HG03103 (cell line): ENCODE results near the gene IFI44.

Source experiments
- ATAC-seq: cut with Tn5 transposase; IDR thresholded peaks from one replicate; pipeline ENCODE4 v1.9.1; 2021; ENCODE audit warnings: low read depth; ENCODE audit not compliant: unreplicated experiment

The IFI44 gene

DNA sequence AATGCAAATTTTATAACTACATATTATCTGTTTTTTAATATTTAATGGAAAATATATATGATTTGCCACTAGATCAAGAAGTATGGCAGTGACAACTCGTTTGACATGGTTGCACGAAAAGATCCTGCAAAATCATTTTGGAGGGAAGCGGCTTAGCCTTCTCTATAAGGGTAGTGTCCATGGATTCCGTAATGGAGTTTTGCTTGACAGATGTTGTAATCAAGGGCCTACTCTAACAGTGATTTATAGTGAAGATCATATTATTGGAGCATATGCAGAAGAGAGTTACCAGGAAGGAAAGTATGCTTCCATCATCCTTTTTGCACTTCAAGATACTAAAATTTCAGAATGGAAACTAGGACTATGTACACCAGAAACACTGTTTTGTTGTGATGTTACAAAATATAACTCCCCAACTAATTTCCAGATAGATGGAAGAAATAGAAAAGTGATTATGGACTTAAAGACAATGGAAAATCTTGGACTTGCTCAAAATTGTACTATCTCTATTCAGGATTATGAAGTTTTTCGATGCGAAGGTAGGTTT lies 556 bp downstream of the IFI44 start:
- no peak for ATAC-seq

DNA sequence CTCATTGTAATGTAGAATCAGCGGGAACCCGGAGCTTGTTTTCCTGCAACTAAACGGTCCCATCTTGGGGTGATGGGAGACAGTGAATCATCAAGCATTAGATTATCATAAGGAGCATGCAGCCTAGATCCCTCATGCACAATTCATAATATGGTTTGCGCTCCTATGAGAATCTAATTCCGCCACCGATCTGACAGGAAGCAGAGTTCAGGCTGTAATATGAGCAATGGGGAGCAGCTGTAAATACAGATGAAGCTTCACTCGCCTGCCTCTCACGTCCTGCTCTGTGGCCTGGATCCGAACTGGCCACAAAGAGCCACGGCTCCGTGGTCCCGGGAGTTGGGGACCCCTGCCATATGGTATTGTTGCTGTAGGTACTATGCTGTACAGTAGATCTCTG lies 1.6 kb downstream of the IFI44 start:
- ATAC-seq, result peak; percentile 38

DNA sequence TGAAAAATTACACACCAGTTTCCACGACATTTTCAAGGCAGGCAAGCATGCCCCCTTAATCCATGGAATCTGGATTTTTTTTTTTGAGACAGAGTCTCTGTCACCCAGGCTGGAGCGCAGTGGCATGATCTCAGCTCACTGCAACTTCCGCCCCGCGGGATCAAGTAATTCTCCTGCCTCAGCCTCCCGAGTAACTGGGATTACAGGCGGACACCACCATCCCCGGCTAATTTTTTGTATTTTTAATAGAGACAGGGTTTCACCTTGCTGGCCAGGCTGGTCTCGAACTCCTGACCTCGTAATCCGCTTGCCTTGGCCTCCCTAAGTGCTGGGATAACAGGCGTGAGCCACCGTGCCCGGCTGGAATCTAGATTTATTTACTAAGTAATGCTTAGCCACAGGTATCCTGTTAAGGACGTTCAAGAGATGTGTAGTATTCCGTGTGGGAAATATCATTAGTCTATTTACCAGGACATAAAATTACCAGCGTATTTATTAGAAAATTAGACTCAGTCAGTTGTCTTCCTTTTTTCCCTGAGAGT lies 2.5 kb downstream of the IFI44 start:
- ATAC-seq, result no peak

DNA sequence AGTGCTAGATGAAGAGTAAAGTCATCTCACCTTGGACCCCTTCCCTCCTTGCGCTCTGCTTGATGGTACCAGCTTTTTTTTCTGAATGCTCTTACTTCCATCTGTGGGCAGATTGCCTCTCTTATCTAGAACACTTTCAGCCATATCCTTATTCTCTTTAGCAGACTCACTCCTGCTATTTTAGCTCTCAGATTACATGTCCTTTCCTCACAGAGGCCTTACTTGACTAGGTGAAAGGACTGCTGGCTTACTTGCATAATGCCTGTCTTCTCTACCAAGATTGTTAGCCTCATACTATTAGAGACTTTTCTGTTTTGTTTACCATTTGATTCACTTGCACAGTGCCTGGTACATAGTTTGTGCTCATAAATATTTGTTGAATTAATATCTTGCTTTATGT lies 9.3 kb downstream of the IFI44 start:
- ATAC-seq, result no peak

DNA sequence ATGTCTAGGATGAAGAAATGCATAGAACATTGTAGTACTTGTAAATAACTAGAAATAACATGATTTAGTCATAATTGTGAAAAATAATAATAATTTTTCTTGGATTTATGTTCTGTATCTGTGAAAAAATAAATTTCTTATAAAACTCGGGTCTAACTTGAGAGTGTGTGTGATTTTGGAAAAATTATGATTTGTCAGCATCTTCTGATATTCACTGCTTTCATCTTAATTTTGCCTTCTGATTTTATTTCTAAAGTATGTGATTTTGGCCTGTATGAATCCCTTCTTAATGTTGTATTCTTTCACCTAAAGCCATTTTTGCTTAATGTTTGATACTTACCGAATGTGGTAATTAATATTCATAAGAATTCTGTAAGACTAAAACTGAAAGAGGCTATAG lies 14.3 kb downstream of the IFI44 start:
- ATAC-seq, result no peak

DNA sequence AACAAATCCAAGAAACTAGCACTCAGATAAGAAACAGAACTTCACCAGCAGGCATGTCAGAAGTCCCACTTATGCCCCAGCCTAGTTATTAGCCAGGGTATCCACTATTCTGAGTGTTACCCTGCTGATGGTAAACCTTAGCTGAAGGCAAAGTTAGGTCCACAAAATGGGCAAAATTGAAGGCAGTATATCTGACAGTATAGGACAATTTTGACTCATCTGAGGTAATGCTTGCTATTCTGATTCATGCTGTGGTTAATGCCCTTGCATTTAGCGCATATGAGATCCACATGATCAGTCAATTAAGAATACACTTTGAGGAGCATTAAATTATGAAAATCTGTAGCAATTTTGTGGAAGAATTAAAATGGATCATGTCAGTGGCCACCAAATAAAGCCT lies 15.1 kb downstream of the IFI44 start:
- no peak for ATAC-seq

DNA sequence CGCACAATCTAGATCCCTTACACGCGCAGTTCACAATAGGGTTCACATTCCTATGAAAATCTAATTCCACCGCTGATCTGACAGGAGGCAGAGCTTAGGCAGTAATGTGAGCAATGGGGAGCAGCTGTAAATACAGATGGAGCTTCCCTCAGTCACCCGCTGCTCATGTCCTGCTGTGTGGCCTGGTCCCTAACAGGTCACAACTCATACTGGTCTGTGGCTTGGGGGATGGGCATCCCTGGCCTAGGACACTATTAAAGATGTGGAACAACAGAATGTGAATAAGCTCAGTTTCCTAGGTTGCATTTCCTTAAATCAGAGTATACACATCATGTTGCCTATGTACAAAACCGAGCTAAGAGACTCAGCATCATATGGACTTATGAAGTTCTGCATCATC lies 16.2 kb downstream of the IFI44 start:
- no peak for ATAC-seq

DNA sequence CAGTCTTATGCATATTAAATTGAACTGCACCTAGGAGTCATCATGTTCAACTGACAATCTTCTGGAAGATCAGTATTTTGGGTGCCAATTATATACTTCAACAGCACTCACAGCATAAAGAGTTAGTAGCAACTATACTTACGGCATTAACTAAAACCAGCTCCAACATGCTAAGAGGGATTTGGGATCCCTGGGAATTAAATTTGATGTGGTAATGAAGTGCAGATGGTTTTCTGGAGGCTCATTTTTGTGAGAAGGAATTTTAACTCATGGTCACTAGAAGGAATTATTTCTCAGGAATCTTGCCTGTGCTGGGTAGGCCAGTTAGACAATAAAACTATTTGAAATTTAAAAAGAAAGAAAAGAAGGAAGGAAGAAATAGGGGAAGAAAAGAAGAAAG lies 18.3 kb downstream of the IFI44 start:
- no peak for ATAC-seq

DNA sequence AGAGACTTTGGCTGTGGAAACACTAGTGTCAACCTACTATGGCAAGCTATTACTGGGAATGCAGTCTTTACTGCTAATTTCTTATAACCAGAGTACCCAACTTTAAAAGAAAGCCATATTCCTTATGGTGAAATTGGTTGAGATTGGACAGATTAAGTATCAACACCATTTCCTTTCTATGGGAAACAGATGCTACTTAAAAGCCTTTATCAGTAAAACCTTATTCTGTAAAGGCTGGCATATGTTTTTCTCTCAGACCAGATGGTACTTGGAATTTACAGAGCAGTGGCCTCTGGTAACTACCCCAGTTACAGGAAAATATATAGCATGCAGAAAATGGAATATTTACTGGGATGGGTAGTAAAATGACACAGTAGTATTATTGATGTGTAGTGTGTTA lies 18.8 kb downstream of the IFI44 start:
- no peak for ATAC-seq

DNA sequence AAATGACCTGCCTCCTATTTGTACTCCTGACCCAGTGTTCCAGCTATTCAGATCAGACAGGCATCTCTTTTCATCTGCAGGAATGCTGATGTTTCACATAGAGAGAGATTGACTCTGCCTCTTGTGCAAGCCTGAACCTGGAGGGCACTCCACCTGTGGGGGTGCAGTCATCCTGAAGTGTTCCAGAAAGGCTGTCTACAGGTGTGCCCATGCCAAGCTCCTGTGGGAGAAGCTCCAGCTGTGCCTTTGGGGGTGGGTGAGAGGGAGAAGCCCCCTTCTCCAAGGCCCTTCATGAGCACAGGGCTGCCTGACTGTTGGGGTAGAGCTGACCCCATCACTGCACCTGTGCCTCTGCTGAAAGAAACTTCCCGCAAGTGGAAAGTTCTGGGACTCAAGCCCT lies 22.8 kb downstream of the IFI44 start:
- ATAC-seq, result no peak

DNA sequence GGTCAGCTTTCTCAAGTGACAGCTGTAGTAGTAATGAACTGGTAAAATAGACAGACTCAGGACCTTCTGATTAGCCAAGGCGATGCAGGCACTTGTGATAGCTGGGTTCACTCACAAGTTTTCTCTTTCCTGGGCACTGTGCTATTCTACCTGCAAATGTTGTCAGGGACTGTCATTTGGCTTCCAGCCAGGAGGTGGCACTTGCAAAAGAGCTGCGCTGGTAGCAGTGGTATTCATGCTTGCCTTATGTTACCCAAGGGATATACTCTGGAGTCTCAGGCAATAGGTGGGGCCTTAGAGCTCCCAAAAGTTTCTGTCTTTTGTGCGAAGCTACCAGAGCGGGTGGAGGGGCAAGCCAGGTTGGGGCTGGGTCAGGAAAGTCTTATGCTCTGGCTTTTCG lies 23.5 kb downstream of the IFI44 start:
- ATAC-seq, result no peak

DNA sequence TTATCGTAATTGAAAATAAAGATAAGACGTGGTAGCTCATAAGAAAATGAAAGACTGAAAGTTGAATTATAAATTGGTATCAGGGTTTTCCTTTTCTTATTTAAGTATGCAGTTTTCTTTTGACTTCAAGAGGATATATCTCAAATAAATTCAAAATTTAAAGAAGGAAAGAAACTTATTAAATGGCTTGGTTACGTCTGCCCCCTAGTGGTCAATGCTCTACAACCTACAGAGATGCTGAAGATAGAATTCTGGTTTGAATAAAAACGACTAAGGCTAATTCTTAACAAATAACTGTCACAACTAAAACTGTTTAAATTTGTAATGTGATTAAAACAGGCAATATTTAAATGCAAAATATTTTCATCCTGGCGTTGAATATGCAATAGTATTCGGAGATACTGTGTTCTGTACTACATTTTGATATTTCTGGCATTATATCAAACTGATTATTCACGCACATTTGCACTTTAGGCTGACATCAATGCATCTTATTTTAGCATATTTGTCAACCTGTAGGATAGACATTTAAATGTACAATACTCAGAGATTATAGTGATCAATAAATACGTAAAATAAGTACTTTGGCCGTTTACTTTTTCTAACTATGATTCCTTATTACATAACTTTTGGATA lies 26.8 kb downstream of the IFI44 start:
- no peak for ATAC-seq

DNA sequence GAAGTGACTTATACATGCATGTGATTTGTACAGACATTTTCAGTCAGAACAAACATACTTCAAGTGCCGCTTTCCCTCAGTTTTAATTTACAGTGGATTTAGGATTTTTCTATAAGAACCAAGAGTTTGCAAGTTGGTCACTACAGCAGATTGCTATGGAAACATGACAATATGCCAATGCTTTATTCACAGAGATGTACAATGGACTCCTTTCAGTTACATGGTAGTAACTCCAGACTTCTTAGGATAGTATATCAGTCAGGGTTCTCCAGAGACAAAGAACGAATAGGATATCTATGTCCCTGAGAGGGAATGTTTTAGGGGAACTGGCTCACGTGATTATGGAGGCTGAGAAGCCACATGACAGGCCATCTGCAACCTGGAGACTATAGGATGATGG lies 27.4 kb downstream of the IFI44 start:
- ATAC-seq, result no peak

DNA sequence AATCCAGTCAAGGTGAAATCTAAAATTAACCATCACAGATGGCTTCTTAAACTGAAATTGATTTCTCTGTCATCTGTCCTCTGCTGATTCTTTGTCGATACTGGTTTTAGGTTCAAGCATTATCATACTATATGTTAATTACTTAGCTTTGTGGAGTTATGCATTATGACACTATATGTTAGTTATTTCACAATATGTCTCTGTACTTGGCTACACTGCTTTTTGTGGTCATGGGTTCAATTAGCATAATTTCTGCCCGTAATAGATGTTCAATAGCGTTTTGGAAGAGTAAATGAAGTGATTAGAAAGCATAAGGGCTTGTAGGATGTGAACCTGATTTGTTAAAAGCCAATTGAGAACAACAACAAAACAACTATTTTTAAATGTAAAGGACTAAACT lies 28.2 kb downstream of the IFI44 start:
- no peak for ATAC-seq

DNA sequence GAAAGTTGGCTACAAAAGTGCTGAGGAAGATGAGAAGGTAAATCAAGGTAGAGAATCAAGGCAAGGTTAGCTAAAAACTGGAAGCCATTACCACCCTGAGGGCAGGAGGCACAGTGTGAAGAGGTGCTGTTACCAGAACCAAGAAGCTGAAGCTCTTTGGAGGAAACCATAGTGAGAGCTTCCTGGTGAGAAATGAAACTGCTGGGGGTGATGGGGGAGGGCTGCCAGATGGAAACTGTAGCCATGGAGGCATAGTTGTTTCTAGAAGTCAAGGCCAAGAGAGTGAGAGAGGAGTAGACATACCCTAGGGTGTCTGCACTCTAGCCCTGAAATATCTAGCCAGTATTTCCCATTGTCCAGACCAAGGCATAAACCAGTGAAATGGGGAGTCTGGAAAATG lies 28.7 kb downstream of the IFI44 start:
- ATAC-seq, result peak; percentile 72

DNA sequence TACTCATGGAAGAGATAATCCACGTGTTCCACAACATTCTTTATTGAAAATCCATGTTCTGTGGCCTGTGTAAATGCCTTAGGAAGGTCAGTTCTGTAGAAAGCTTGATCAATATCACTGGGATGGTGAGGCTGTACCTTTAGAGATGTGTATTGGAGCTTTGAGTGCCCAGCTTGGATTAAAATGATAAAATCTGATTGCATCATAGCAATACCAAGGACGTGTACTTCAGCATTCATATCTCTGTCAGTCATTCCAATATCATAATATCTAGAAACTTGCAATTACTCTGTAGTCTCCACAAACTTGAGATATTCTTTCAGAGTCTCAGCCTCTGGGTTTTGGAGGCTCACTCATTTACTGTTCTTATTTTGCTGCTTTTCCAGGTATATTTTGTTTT lies 31.6 kb downstream of the IFI44 start:
- ATAC-seq, result no peak

DNA sequence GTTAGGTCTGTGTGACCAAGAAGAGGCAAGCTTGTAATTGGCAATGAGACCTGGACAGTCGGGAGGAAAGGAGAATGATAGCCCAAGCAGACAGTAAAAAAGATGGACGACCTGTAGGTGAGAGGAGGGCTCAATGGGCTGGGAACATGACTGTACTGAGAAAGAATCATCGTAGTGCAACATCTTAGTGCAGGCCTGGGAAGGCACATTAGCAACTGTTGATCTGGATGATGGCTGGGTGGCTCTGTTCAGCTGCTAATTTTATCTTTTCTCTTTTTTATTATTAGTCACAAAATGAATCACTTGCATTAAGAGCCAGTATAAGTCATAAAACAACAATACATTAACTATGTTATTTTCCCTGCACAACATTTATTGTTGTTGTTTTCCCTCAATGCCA lies 32.9 kb downstream of the IFI44 start:
- ATAC-seq, result no peak

DNA sequence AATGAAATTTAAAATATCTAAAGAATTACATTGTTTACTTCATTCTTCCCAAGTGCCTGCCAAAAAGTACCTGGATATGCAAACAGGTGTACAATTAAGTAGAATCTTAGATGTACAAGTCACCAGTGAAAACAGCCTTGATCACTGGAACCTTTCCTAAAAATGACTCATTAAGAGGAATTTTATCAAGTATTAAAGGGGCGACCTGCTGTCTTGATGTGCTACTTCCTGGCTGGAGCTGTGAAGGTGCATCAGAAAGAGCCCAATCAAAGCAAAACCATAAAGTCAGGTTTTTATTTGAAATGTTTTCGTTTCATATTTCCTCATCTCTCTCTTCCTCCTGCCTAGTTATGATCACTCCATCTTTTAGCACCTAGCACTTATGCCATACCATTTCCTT lies 33.4 kb downstream of the IFI44 start:
- ATAC-seq, result no peak

DNA sequence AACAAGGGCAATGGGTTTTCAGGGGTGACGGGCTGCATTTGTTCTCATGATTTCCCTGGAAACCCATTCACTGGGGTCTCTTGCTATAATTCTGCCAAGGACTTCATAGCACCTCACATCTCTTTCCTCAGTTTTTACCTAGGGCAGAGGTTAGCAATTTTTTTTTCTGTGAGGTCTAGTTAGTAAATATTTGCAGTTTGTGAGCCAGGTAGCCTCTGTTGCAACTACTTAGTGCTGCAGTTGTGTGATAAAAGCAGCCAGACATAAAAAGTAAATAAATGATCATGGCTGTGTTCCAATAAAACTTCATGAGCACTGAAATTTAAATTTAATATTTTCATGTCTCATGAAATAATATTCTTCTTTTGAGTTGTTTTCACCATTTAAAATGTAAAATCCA lies 37.7 kb downstream of the IFI44 start:
- no peak for ATAC-seq

DNA sequence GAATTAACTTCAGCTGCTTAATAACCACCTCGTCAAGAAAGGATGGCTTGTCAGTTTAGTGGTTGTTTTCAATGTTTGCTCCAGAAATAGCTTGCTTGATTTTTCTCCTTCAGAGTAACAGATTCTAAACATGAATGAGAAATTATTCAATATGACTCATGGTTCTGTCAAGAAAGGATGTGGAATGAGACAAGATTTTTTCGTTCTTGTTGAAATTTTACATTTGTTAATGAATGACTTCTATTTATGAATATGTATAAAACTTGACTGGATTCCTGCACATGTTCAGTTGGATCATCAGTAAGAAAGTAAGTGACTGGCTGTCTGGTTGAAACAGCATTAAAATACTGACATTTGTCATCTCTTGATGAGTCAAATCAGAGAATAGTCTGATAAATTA lies 38.3 kb downstream of the IFI44 start:
- ATAC-seq, result no peak

DNA sequence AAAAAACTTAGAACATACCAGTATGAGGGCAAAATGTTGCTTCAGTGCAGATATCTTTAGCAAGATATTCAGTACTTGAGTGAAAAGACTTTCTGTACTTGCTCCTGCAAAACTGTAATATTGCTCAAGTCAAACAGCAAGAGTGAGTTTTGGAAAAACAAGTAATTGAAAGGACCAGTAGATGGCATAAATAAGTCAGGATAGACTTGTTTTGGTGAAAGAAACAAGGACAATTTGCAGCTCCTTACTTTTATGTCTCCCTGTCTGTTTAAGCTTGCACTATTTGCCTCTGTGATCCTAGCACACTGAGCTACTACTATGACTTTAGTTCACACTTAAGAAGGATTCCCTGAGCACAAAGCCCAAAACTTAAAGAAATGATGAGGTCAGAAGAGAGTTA lies 39.1 kb downstream of the IFI44 start:
- no peak for ATAC-seq

DNA sequence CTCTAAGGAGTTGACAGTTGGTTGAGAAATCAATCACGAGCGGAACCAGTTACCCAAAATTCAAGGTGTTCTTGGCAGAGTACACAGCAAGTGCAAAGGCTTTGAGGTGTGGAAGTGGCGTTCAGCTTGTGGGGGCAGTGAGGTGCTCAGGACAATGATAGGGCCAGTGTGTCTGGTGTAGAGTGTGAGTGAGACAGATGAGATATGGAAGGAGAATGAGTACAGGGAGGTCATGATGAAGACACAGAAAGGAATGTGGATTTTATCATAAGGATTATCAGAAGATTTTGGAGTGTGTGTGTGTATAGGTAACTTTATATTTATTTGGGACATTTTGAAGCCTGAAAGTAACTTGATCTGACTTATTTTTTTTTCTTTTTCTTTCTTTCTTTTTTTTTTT lies 40.9 kb downstream of the IFI44 start:
- no peak for ATAC-seq
